Measurements from ENCODE around the gene SLC25A12. TPM values are rescaled to one million over a fixed set of nuclear protein-coding genes. Genes with fewer than 3 reads are reported as not detected.

The SLC25A12 gene
- total and polyA plus RNA-seq, 10 of the 15 experiments (the other 5 are each of a cell fraction or from before 2014, with no cell fraction given): 20.9 to 50.0 (median 33.0) TPM

DNA sequence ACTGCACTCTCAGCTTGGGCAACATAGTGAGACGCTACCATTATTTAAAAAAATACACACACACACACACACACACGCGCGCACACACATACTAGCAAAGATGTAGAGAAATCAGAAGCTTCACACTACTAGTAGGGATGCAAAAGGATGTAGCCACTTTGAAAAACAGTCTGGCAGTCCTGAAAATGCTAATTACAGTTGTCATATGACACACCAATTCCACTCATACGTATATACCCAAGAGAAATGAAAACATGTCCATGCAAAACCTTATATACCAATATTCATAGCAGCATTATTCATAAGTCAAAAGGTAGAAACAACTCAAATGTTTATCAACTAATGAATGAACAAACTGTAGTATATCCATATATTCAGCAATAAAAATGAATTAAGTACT is 90.3 kb downstream of the SLC25A12 start:
- DNase-seq (ENCODE audit: low read depth, low spot score): no peak
- no peaks in the 10 kb centered on the region for H3K79me2 ChIP-seq (ENCODE audit: control insufficient read depth, insufficient read depth, low read length)
- H4K20me1 ChIP-seq (ENCODE audit: control insufficient read depth, insufficient read depth): no peaks in the 10 kb centered on the region
- H3K36me3 ChIP-seq (ENCODE audit: control insufficient read depth in 2 of 2, insufficient read depth in 2 of 2, low read length in 1 of 2): peaks cover 2 to 4% of the 10 kb centered on the region in 2 experiments; a peak in 3 of 4 replicates
- no peak overlapping the region for H3K9ac ChIP-seq (ENCODE audit: control insufficient read depth, insufficient read depth, low read length)
- no peak for TF ChIP-seq HDGF (IDR thresholded peaks at IDR 0.05)
- no peak for TF ChIP-seq NFIC (IDR thresholded peaks at IDR 0.05; ENCODE audit: low read depth, low read length)
- no peak for TF ChIP-seq CBX3 (IDR thresholded peaks at IDR 0.05; ENCODE audit: borderline replicate concordance, low read depth)
- TF ChIP-seq HDAC2 (IDR thresholded peaks at IDR 0.05): no peak
- no peak for TF ChIP-seq PML (IDR thresholded peaks at IDR 0.05; ENCODE audit: low read length)
- TF ChIP-seq, protein P1, sequence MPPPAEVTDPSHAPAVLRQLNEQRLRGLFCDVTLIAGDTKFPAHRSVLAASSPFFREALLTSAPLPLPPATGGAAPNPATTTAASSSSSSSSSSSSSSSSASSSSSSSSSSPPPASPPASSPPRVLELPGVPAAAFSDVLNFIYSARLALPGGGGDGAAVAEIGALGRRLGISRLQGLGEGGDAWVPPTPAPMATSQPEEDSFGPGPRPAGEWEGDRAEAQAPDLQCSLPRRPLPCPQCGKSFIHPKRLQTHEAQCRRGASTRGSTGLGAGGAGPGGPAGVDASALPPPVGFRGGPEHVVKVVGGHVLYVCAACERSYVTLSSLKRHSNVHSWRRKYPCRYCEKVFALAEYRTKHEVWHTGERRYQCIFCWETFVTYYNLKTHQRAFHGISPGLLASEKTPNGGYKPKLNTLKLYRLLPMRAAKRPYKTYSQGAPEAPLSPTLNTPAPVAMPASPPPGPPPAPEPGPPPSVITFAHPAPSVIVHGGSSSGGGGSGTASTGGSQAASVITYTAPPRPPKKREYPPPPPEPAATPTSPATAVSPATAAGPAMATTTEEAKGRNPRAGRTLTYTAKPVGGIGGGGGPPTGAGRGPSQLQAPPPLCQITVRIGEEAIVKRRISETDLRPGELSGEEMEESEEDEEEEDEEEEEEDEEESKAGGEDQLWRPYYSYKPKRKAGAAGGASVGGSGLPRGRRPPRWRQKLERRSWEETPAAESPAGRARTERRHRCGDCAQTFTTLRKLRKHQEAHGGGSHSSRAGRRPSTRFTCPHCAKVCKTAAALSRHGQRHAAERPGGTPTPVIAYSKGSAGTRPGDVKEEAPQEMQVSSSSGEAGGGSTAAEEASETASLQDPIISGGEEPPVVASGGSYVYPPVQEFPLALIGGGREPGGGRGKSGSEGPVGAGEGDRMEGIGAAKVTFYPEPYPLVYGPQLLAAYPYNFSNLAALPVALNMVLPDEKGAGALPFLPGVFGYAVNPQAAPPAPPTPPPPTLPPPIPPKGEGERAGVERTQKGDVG (CRISPR knock-in tag; IDR thresholded peaks at IDR 0.05): no peak
- TF ChIP-seq STAT1 (conservative IDR thresholded peaks at IDR 0.05): no peak
- WGBS (ENCODE audit: insufficient coverage, insufficient replicate concordance, low lambda C conversion rate, missing lambda C conversion rate): 54% methylated on average over 5 of the region's 5 CpGs
- no peak overlapping the region for H3K4me2 ChIP-seq (ENCODE audit: control insufficient read depth, insufficient read depth)
- ATAC-seq: no peak
- no peak overlapping the region for H2AFZ ChIP-seq (ENCODE audit: control insufficient read depth, low read depth, low read length)
- in situ Hi-C loops (cut with MboI) (loop anchor here (25.0 kb wide), 1 partner anchor 309 kb away; the partner anchor contains the start of gene DLX2), intact Hi-C loops (cut with micrococcal nuclease; ENCODE audit: unreplicated experiment) (no loop called here)
- BruUV-seq (replicated peaks): no TSS peak
- H3K9me3 ChIP-seq (replicated peaks; ENCODE audit: control insufficient read depth, insufficient read depth, low read length): no peaks in the 10 kb centered on the region
- SMC1A ChIA-PET (ENCODE audit: uncharacterized antibody, unreplicated experiment): no interaction called here
- POLR2A ChIA-PET: no interaction called here
- no peak overlapping the region for H3K27ac ChIP-seq (ENCODE audit: control insufficient read depth, insufficient read depth)
- no peaks in the 10 kb centered on the region for H3K27me3 ChIP-seq (replicated peaks in 1 of 2; ENCODE audit: control insufficient read depth in 2 of 2, insufficient read depth in 2 of 2, low read length in 1 of 2)
- RAD21 ChIA-PET (ENCODE audit: unreplicated experiment): no interaction called here
- no peaks in the 10 kb centered on the region for H3K4me1 ChIP-seq (ENCODE audit: control insufficient read depth, insufficient read depth, low read length)
- FAIRE-seq: no peak
- H3K4me3 ChIP-seq: no peak overlapping the region
- CTCF ChIA-PET: no interaction called here
